ENCODE results near the gene ZG16. TPM values are rescaled to one million over a fixed set of nuclear protein-coding genes. Genes with fewer than 3 reads are reported as not detected.
"Not testable (repeated sequence)": the region's sequence is repeated elsewhere in the genome, so short reads cannot be mapped to it uniquely, and the experiment has no call there.

Gene ZG16
- total RNA-seq: not detected in 2 replicates

GRCh38 chr16:29777576-29778350, at the start of gene ZG16:
Gene ZG16, plus strand, starts transcription at chr16:29778256. Its CDS starts 1,011 bp downstream, at chr16:29779267.
- intact Hi-C loops (cut with micrococcal nuclease): no loop called here

DNA sequence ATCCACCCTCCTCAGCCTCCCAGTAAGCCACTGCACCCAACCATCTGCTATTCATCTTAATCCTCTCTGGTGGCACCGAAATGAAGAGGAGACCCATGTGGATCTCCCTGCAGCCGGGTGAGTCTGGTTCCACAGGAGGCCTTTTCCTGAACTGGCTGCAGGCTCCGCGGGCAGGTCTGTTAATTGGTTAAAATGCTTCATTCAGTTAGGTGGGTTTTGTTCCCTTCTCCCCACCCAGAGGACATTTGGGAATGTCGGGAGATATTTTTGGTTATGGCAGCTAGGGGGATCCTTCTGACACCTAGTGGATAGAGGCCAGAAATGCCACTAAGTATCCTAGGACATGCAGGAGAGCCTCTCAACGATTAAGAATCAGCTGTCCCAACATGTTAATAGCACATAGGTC, 48.9 kb upstream of the ZG16 start:
- intact Hi-C loops (cut with micrococcal nuclease): no loop called here

DNA sequence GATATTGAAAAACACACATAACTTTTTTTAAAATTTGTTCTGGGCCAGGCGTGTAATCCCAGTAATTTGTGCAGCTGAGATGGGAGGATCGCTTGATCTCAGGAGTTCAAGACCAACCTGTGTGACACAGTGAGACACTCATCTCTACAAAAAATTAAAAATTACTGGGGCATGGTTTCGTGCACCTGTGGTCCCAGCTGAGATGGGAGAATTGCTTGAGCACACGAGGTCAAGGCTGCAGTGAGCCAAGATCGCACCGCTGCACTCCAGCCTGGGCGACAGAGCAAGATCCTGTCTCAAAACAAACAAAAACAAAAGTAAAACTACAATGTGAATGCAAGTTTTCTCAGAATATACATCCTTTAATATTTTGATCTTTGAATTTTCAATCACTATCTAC, 47.4 kb upstream of the ZG16 start:
- intact Hi-C loops (cut with micrococcal nuclease): no loop called here

- intact Hi-C loops (cut with micrococcal nuclease): not testable (repeated sequence)
Measured at GRCh38 chr16:29731768-29732601, 46.1 kb upstream of the ZG16 start.

- intact Hi-C loops (cut with micrococcal nuclease): no loop called here
Measured at GRCh38 chr16:29734786-29735185, 43.3 kb upstream of the ZG16 start.

DNA sequence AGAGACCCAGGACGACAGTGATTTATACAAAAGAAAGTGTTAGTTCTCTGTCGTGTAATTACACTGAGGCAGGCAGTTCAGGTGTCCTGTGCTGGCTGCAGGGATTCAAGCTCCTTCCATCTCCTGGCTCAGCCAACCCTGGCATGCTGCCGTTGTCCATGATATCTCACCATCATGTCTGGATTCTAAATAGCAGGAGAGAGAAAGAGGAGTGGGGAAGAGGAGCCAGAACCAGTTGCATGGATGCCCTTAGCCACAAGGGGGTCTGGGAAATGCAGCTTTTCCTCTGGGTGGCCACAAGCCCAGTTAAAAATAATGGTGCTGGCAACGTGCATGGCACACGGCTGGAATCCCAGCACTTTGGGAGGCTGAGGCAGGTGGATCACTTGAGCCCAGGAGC, 41.9 kb upstream of the ZG16 start:
- intact Hi-C loops (cut with micrococcal nuclease): no loop called here

GRCh38 chr16:29736764-29737163, 41.3 kb upstream of the ZG16 start:
- intact Hi-C loops (cut with micrococcal nuclease): no loop called here

- intact Hi-C loops (cut with micrococcal nuclease): loop anchor here (1.0 to 2.0 kb wide), 2 partner anchors 9 to 53 kb away; partner anchors contain the start of gene KIF22
Measured at GRCh38 chr16:29737713-29738112, 40.3 kb upstream of the ZG16 start.

- intact Hi-C loops (cut with micrococcal nuclease): loop anchor here (1.0 to 2.0 kb wide), 2 partner anchors 8 to 52 kb away; partner anchors contain the start of gene KIF22
Measured at GRCh38 chr16:29738514-29738913, 39.5 kb upstream of the ZG16 start.

- intact Hi-C loops (cut with micrococcal nuclease): loop anchor here (2.0 kb wide), 1 partner anchor 51 kb away; the partner anchor contains the start of gene KIF22
Measured at GRCh38 chr16:29739927-29740629, 38.0 kb upstream of the ZG16 start.

GRCh38 chr16:29740630-29741015, 37.4 kb upstream of the ZG16 start:
- intact Hi-C loops (cut with micrococcal nuclease): not testable (repeated sequence)

GRCh38 chr16:29742683-29743275, 35.3 kb upstream of the ZG16 start:
- intact Hi-C loops (cut with micrococcal nuclease): no loop called here

GRCh38 chr16:29743475-29743826, 34.6 kb upstream of the ZG16 start:
- intact Hi-C loops (cut with micrococcal nuclease): no loop called here

- intact Hi-C loops (cut with micrococcal nuclease): no loop called here
Measured at GRCh38 chr16:29743827-29744531, 34.1 kb upstream of the ZG16 start.

- intact Hi-C loops (cut with micrococcal nuclease): no loop called here
Measured at GRCh38 chr16:29744541-29745101, 33.4 kb upstream of the ZG16 start.

DNA sequence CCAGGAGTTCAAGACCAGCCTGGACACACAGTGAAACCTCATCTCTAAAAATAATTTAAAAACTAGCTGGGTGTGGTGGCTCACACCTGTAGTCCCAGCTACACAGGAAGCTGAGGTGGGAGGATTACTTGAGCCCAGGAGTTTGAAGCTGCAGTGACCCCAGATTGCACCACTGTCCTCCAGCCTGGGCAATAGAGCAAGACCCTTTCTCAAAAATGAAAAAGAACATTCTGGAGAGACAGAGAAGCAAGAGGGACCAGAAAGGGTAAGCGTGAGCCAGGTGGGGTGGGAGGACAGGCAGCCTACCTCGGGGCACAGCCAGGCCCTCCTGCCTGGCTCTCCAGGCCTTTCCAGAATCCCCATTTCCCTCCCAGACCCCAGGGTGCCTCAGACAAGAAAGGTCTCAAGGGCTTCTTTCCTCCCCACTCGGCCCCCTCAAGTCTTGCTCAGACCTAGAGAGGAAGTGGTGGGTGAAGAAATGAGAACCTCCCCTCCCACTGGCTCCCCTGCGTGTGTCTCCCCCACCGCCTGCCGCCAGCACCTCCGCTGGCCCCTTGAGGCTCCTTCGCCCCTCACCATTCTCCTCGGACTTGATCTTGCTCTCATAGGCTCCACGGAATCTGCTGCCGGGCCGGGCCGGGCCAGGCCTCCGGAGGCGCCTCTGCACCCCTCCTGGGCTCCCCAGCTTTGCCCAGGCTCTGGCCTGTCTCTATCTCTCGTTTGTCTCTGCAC, 32.8 kb upstream of the ZG16 start:
- intact Hi-C loops (cut with micrococcal nuclease): no loop called here

GRCh38 chr16:29745853-29746345, 32.2 kb upstream of the ZG16 start, which contains the start of gene C16orf54:
Gene C16orf54, minus strand, starts transcription at chr16:29745990. Its CDS starts 1,039 bp downstream, at chr16:29744951.
- intact Hi-C loops (cut with micrococcal nuclease): loop anchor here (1.0 to 2.0 kb wide), 3 partner anchors 8 to 60 kb away; partner anchors contain the start of gene MAZ

DNA sequence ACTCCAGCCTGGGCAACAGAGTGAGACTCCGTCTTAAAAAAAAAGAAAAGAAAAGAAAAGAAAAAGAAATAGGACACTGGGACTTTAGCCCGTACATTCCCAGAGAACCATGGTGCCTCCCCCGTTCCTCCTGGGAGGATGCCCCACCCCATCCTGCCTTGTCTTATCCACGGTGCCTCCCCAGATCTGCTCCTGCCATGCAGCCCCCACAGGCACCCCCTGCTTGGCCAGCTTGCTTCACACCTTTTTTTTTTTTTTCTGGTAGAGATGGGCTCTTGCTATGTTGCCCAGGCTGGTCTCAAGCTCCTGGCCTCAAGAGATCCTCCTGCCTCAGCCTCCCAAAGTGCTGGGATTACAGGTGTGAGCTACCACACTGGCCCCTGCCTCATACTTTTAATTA, 31.5 kb upstream of the ZG16 start:
- intact Hi-C loops (cut with micrococcal nuclease): loop anchor here (1.0 to 2.0 kb wide), 3 partner anchors 8 to 60 kb away; partner anchors contain the start of gene MAZ
